ENCODE measurements around the gene EVC. TPM values are rescaled to one million over a fixed set of nuclear protein-coding genes. Genes with fewer than 3 reads are reported as not detected.

EVC gene
- total RNA-seq, 4 donors from 2014 or later, result 23.0 to 54.1 (median 30.0) TPM

DNA sequence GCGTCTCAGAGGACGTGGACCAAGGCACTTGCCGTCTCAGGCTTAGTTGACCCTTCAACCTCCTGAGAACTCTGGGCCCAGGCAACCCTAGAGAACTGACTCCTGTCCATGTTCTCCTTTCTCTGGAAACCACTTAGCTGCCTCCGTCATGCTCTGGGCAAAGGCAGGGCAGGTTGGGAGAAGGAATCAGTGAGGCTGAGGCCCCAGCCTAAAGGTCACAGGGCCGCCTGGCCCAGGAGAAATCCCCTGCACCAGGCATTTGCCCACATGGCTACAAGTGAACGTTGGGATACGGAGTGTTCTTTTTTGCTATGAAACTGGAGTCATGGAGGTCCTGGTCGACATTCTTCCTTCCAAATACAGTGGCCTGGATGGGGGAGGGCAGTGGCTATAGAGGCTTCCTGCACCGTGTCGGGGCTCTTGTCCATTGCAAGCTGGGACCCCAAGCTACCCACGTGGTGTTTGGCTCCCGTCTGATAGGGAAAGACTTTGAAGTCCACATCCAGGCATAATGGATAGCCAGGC, 105.9 kb downstream of the EVC start:
- Histone ChIP-seq H3K27me3 (no peaks in the 10 kb centered on the region), H3K4me3 (no peak overlapping the region), H3K9me3 (no peaks in the 10 kb centered on the region), H3K27ac (no peak overlapping the region), H3K36me3 (peaks cover 26% of the 10 kb centered on the region), H3K4me1 (no peaks in the 10 kb centered on the region)
- WGBS, result 89% methylated on average over 12 of the region's 12 CpGs
- DNase-seq (ENCODE audit: low spot score in 2 of 2), result no peak
- TF ChIP-seq, protein P1, sequence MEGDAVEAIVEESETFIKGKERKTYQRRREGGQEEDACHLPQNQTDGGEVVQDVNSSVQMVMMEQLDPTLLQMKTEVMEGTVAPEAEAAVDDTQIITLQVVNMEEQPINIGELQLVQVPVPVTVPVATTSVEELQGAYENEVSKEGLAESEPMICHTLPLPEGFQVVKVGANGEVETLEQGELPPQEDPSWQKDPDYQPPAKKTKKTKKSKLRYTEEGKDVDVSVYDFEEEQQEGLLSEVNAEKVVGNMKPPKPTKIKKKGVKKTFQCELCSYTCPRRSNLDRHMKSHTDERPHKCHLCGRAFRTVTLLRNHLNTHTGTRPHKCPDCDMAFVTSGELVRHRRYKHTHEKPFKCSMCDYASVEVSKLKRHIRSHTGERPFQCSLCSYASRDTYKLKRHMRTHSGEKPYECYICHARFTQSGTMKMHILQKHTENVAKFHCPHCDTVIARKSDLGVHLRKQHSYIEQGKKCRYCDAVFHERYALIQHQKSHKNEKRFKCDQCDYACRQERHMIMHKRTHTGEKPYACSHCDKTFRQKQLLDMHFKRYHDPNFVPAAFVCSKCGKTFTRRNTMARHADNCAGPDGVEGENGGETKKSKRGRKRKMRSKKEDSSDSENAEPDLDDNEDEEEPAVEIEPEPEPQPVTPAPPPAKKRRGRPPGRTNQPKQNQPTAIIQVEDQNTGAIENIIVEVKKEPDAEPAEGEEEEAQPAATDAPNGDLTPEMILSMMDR (IDR thresholded peaks at IDR 0.05), result no peak
- TF ChIP-seq POLR2AphosphoS5 (IDR thresholded peaks at IDR 0.05) (no peak), POLR2A (IDR thresholded peaks at IDR 0.05) (no peak), EP300 (IDR thresholded peaks at IDR 0.05) (no peak)

- no peaks in the 10 kb centered on the region for H3K4me1 ChIP-seq
- H3K9me3 ChIP-seq, result no peaks in the 10 kb centered on the region
- peaks cover 5% of the 10 kb centered on the region for H3K36me3 ChIP-seq
- WGBS, result 69% methylated on average over 18 of the region's 18 CpGs
- no peaks in the 10 kb centered on the region for H3K27me3 ChIP-seq
- H3K4me3 ChIP-seq, result no peak overlapping the region
- DNase-seq (ENCODE audit: low spot score in 2 of 2), result no peak
- TF ChIP-seq, protein P1 (IDR thresholded peaks at IDR 0.05), result peak in 1 of 2 donors; percentile 29
- no peak for TF ChIP-seq POLR2AphosphoS5 (IDR thresholded peaks at IDR 0.05)
- no peak overlapping the region for H3K27ac ChIP-seq
Measured at GRCh38 chr4:5821665-5822358, 110.8 kb downstream of the EVC start.

DNA sequence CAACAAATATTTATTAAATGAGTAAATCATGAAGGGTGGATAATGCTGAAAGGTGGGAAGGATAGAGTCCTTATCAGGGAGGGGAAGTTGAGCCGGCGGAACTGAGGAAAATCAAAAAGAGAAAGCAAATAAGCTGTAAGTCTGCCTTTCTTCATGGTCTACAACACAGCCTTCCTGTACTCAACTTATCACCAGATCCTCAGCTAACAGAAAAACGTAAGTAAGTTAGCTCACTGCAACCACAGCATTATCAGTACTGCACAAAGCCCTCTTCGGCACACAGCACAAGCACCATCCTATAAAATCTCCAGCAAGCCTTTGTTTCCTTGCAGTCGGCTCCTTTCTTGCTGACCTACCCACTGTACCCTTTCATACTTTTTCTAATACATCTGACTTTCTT, 111.6 kb downstream of the EVC start:
- Histone ChIP-seq H3K36me3 (peaks cover 5% of the 10 kb centered on the region), H3K4me3 (no peak overlapping the region), H3K9me3 (no peaks in the 10 kb centered on the region), H3K4me1 (peaks cover 2% of the 10 kb centered on the region), H3K27me3 (no peaks in the 10 kb centered on the region), H3K27ac (no peak overlapping the region)
- TF ChIP-seq POLR2A (IDR thresholded peaks at IDR 0.05), result no peak
- TF ChIP-seq POLR2AphosphoS5 (IDR thresholded peaks at IDR 0.05), result no peak
- no peak for TF ChIP-seq EP300 (IDR thresholded peaks at IDR 0.05)
- TF ChIP-seq, protein P1 (IDR thresholded peaks at IDR 0.05), result no peak
- 86% methylated on average over 5 of the region's 5 CpGs for WGBS
- no peak for DNase-seq (ENCODE audit: low spot score in 2 of 2)

- 77% methylated on average over 10 of the region's 10 CpGs for WGBS
Measured at GRCh38 chr4:5823542-5824211, 112.7 kb downstream of the EVC start.

GRCh38 chr4:5824227-5824626, 113.2 kb downstream of the EVC start:
- no peak for DNase-seq (ENCODE audit: low spot score in 2 of 2)
- Histone ChIP-seq H3K4me3 (no peak overlapping the region), H3K27me3 (no peaks in the 10 kb centered on the region), H3K36me3 (no peaks in the 10 kb centered on the region), H3K27ac (no peak overlapping the region), H3K9me3 (no peaks in the 10 kb centered on the region), H3K4me1 (peaks cover 7% of the 10 kb centered on the region)
- 84% methylated on average over 7 of the region's 7 CpGs for WGBS
- TF ChIP-seq POLR2A (IDR thresholded peaks at IDR 0.05) (no peak), POLR2AphosphoS5 (IDR thresholded peaks at IDR 0.05) (no peak), EP300 (IDR thresholded peaks at IDR 0.05) (no peak)
- TF ChIP-seq, protein P1 (IDR thresholded peaks at IDR 0.05), result no peak

More at GRCh38 chr4:5823542-5824211, 112.7 kb downstream of the EVC start:
- Histone ChIP-seq H3K4me3 (no peak overlapping the region), H3K27ac (no peak overlapping the region), H3K36me3 (peaks cover 1% of the 10 kb centered on the region), H3K4me1 (peaks cover 7% of the 10 kb centered on the region), H3K9me3 (no peaks in the 10 kb centered on the region), H3K27me3 (no peaks in the 10 kb centered on the region)
- no peak for DNase-seq (ENCODE audit: low spot score in 2 of 2)
- TF ChIP-seq EP300 (IDR thresholded peaks at IDR 0.05) (no peak), POLR2AphosphoS5 (IDR thresholded peaks at IDR 0.05) (no peak)

All from suprapubic skin (tissue), 4 donors.